ENCODE data around the gene DNM2. TPM values are rescaled to one million over a fixed set of nuclear protein-coding genes. Genes with fewer than 3 reads are reported as not detected.

Gene DNM2
- total RNA-seq, 2 experiments from 2014 or later: 279 to 286 TPM

GRCh38 chr19:10736916-10737551, 19.2 kb downstream of the DNM2 start:
- ChIA-PET CTCF (interaction anchor here (1.4 kb wide), 1 partner anchor 19 kb away, joined by 5 read pairs; the partner anchor contains the start of gene DNM2), POLR2A (no interaction called here)
- Histone ChIP-seq H3K36me3 (ENCODE audit: insufficient read depth, low read length) (peaks cover 12% of the 10 kb centered on the region), H3K4me1 (ENCODE audit: insufficient read depth, low read length) (peaks cover 47% of the 10 kb centered on the region), H3K4me3 (ENCODE audit: low read length) (no peak overlapping the region), H3K27me3 (ENCODE audit: control insufficient read depth in 1 of 2, insufficient read depth in 2 of 2, low read length in 2 of 2) (no peaks in the 10 kb centered on the region), H3K9me3 (ENCODE audit: control insufficient read depth in 1 of 2, insufficient read depth in 1 of 2, low read length in 2 of 2) (peaks cover 0 to 4% of the 10 kb centered on the region in 2 experiments), H3K27ac (ENCODE audit: low read depth in 1 of 2, low read length in 2 of 2) (no peak overlapping the region)
- Mint-ChIP-seq H3K27ac (peak overlapping the region; percentile 68), H3K4me1 (ENCODE audit: low read depth) (peaks cover 36% of the 10 kb centered on the region), H3K9me3 (peaks cover 2% of the 10 kb centered on the region), H3K36me3 (ENCODE audit: low read depth) (peaks cover 33% of the 10 kb centered on the region), H3K27me3 (no peaks in the 10 kb centered on the region), H3K4me3 (no peak overlapping the region)
- DNase-seq (no peak), ATAC-seq (ENCODE audit: poor library complexity) (no peak)
- TF ChIP-seq CTCF (IDR thresholded peaks at IDR 0.05): no peak
- intact Hi-C loops (cut with DNase I, micrococcal nuclease): no loop called here

GRCh38 chr19:10737722-10738121, 19.8 kb downstream of the DNM2 start:
- peaks cover 46% of the 10 kb centered on the region for H3K4me1 ChIP-seq (ENCODE audit: insufficient read depth, low read length)
- H3K36me3 ChIP-seq (ENCODE audit: insufficient read depth, low read length): peaks cover 14% of the 10 kb centered on the region
- peaks cover 0 to 4% of the 10 kb centered on the region in 2 experiments for H3K9me3 ChIP-seq (ENCODE audit: control insufficient read depth in 1 of 2, insufficient read depth in 1 of 2, low read length in 2 of 2)
- Mint-ChIP-seq H3K27ac (peak overlapping the region; percentile 68), H3K27me3 (no peaks in the 10 kb centered on the region), H3K4me1 (ENCODE audit: low read depth) (peaks cover 43% of the 10 kb centered on the region), H3K4me3 (no peak overlapping the region), H3K36me3 (ENCODE audit: low read depth) (peaks cover 40% of the 10 kb centered on the region), H3K9me3 (peaks cover 2% of the 10 kb centered on the region)
- intact Hi-C loops (cut with DNase I, micrococcal nuclease): no loop called here
- DNase-seq: no peak
- ATAC-seq (ENCODE audit: poor library complexity): no peak
- no peaks in the 10 kb centered on the region for H3K27me3 ChIP-seq (ENCODE audit: control insufficient read depth in 1 of 2, insufficient read depth in 2 of 2, low read length in 2 of 2)
- TF ChIP-seq CTCF (IDR thresholded peaks at IDR 0.05): no peak
- no peak overlapping the region for H3K27ac ChIP-seq (ENCODE audit: low read depth in 1 of 2, low read length in 2 of 2)
- POLR2A ChIA-PET: no interaction called here
- H3K4me3 ChIP-seq (ENCODE audit: low read length): no peak overlapping the region
- CTCF ChIA-PET: no interaction called here

GRCh38 chr19:10740798-10741197, 22.9 kb downstream of the DNM2 start:
- peaks cover 59% of the 10 kb centered on the region for H3K4me1 Mint-ChIP-seq (ENCODE audit: low read depth)
- Histone ChIP-seq H3K27ac (ENCODE audit: low read depth in 1 of 2, low read length in 2 of 2) (no peak overlapping the region), H3K4me1 (ENCODE audit: insufficient read depth, low read length) (peaks cover 60% of the 10 kb centered on the region), H3K27me3 (ENCODE audit: control insufficient read depth in 1 of 2, insufficient read depth in 2 of 2, low read length in 2 of 2) (no peaks in the 10 kb centered on the region), H3K36me3 (ENCODE audit: insufficient read depth, low read length) (peaks cover 10% of the 10 kb centered on the region), H3K4me3 (ENCODE audit: low read length) (no peak overlapping the region), H3K9me3 (ENCODE audit: control insufficient read depth in 1 of 2, insufficient read depth in 1 of 2, low read length in 2 of 2) (peaks cover 0 to 4% of the 10 kb centered on the region in 2 experiments)
- H3K4me3 Mint-ChIP-seq: peak overlapping the region; percentile 25
- peaks cover 2% of the 10 kb centered on the region for H3K9me3 Mint-ChIP-seq
- intact Hi-C loops (cut with DNase I, micrococcal nuclease): no loop called here
- no peaks in the 10 kb centered on the region for H3K27me3 Mint-ChIP-seq
- peaks cover 50% of the 10 kb centered on the region for H3K36me3 Mint-ChIP-seq (ENCODE audit: low read depth)
- ATAC-seq (ENCODE audit: poor library complexity) (no peak), DNase-seq (no peak)
- ChIA-PET POLR2A (no interaction called here), CTCF (no interaction called here)
- H3K27ac Mint-ChIP-seq: peak overlapping the region; percentile 52
- TF ChIP-seq CTCF (IDR thresholded peaks at IDR 0.05): no peak

All from CD4-positive, alpha-beta T cell (primary cell).